ENCODE measurements around the gene LPCAT4. TPM values are rescaled to one million over a fixed set of nuclear protein-coding genes. Genes with fewer than 3 reads are reported as not detected.
"Not testable (repeated sequence)": the region's sequence is repeated elsewhere in the genome, so short reads cannot be mapped to it uniquely, and the experiment has no call there.

Gene LPCAT4
- polyA plus RNA-seq, 1 of the 3 experiments (the other 2 are of a cell fraction): 88.4 TPM

DNA sequence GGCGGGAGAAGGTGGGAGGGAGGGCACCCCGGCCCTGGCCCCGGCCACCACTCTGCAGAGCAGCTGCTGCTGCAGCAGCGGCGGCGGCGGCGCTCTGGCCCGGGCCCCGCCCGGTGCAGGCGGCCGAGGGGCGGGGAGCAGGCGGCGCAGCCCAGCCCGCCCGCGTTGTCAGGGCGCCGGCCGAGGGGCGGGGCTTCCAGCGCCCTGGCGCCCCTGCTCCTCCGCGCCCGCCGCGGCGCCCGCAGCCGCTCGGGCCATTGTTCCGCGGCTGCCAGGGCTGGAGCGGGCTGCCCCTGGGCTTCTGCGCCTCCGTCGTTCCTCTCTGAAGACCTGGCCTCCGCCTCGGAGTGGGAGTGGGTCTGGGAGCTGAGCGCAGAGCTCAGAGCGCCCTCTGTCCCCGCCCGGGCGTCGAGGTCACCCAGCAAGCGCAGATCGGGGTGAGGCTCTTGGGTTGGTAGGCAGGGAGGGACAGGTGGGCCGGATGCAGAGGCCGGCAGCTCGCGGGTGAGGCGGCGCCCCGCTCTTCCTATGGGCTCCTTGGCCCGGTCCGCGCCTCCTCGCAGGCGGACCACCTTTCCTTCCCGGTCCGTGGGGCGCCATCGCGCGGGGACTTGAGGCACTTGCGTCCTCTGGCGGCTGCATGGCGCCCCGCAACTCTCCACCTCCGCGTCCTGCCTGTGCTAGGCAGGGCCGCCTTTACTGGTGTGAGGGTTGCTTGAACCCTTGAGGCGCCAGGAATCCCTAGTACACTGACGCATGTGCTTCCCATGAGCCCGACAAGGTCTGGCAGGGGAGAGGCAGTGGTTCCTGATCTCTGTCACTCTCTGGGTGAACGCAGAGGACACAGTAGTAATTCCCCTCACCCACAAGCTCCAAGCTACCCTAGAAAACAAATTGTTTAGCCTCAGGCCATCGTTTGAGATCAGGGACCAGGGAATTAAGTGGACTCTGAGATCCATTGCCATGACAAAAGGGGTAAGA, at the start of gene LPCAT4 (continued):
- TF ChIP-seq FOXM1 (IDR thresholded peaks at IDR 0.05; ENCODE audit: low read depth) (no peak), MEF2A (IDR thresholded peaks at IDR 0.05; ENCODE audit: borderline replicate concordance, low read depth) (no peak), RFX5 (IDR thresholded peaks at IDR 0.05; ENCODE audit: low read length) (no peak), ZBTB33 (IDR thresholded peaks at IDR 0.05; ENCODE audit: borderline replicate concordance, low read depth) (no peak), PBX3 (IDR thresholded peaks at IDR 0.05) (0 out of 2 replicates have a peak, but pooled peaks have one; percentile 3), GABPA (IDR thresholded peaks at IDR 0.05; ENCODE audit: low read depth) (peak; percentile 23; the same call in 1 of the 2 replicates), TAF1 (IDR thresholded peaks at IDR 0.05; ENCODE audit: borderline replicate concordance, low read depth, low read length) (peak; percentile 17), MXI1 (IDR thresholded peaks at IDR 0.05; ENCODE audit: low read depth, low read length) (peak; percentile 35; the same call in 1 of the 2 replicates), RCOR1 (IDR thresholded peaks at IDR 0.05; ENCODE audit: low read length) (no peak), FOSL2 (IDR thresholded peaks at IDR 0.05; ENCODE audit: borderline replicate concordance, low read depth) (no peak), POLR2AphosphoS5 (IDR thresholded peaks at IDR 0.05; ENCODE audit: low read depth, low read length) (peak; percentile 82)

GRCh38 chr15:34409511-34409910, 42.5 kb upstream of the LPCAT4 start:
- CTCF ChIA-PET; H3K4me2 ChIP-seq; H4K20me1 ChIP-seq (ENCODE audit: insufficient read depth); H3F3A ChIP-seq (replicated peaks; ENCODE audit: insufficient read depth); H3K4me3 ChIP-seq (ENCODE audit: low read depth in 2 of 2, low read length in 1 of 2); H3K79me2 ChIP-seq (ENCODE audit: insufficient read depth); DNase-seq; H3K9ac ChIP-seq; H3K9me3 ChIP-seq; H3K36me3 ChIP-seq (replicated peaks in 1 of 2; ENCODE audit: control insufficient read depth in 1 of 2, insufficient read depth in 2 of 2, low read length in 1 of 2); H3K27me3 ChIP-seq (ENCODE audit: insufficient read depth); H3K4me1 ChIP-seq (ENCODE audit: control insufficient read depth in 1 of 2, insufficient read depth in 2 of 2, low read depth in 1 of 2, low read length in 1 of 2); POLR2A ChIA-PET; H2AFZ ChIP-seq (ENCODE audit: low read depth); H3K9me2 ChIP-seq; H3K27ac ChIP-seq (ENCODE audit: low read depth in 2 of 2, low read length in 1 of 2): not testable (repeated sequence)
- 92% methylated on average over 2 of the region's 19 CpGs for WGBS (ENCODE audit: low lambda C conversion rate)

DNA sequence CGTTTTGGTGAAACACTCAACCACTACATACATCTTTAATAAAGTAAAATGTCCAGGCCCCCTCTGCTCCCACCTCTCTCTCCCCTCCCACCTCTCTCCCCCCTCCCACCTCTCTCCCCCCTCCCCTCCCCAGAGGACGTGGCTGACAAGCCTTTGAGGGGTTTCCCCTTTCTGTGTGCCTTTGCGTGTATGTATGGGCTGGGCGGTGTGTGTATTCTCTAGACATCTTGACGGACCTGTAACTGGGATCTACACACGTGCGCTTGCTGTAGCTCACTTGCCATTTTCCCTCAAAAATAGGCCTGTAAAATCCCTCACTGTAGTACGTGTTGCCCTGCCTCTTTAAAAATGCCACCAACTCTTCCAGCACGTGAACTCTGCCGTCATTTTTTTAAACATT, 42.0 kb upstream of the LPCAT4 start:
- H3K79me2 ChIP-seq (ENCODE audit: insufficient read depth); H3K9me2 ChIP-seq; H3K4me2 ChIP-seq; H3K27ac ChIP-seq (ENCODE audit: low read depth in 2 of 2, low read length in 1 of 2); DNase-seq; H2AFZ ChIP-seq (ENCODE audit: low read depth); CTCF ChIA-PET; H3K9me3 ChIP-seq; H3K4me1 ChIP-seq (ENCODE audit: control insufficient read depth in 1 of 2, insufficient read depth in 2 of 2, low read depth in 1 of 2, low read length in 1 of 2); POLR2A ChIA-PET; H3K36me3 ChIP-seq (replicated peaks in 1 of 2; ENCODE audit: control insufficient read depth in 1 of 2, insufficient read depth in 2 of 2, low read length in 1 of 2); H3F3A ChIP-seq (replicated peaks; ENCODE audit: insufficient read depth); H3K4me3 ChIP-seq (ENCODE audit: low read depth in 2 of 2, low read length in 1 of 2); H3K27me3 ChIP-seq (ENCODE audit: insufficient read depth); H4K20me1 ChIP-seq (ENCODE audit: insufficient read depth); H3K9ac ChIP-seq: not testable (repeated sequence)
- 85% methylated on average over 4 of the region's 10 CpGs for WGBS (ENCODE audit: low lambda C conversion rate)

DNA sequence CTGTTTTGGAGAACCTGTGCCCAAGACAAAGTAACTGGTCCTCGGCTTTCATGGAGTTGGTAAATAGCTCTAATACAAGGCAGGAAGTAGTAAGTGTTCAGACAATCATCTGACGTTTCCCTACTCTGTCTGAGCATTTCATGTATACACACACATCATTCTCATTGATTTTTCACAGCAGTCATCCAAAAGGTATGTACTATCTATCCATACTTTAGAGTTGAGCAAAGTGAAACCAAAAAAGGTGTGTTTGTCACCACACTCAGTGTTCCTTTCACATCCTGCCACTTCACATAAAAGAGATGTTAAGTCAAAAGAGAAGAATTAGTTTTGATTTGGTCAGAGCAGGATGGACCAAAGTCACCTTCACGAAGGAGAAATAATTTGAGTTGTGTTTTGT, 36.9 kb upstream of the LPCAT4 start:
- H3K4me1 ChIP-seq (ENCODE audit: control insufficient read depth in 1 of 2, insufficient read depth in 2 of 2, low read depth in 1 of 2, low read length in 1 of 2); H3K9ac ChIP-seq; H3K36me3 ChIP-seq (replicated peaks in 1 of 2; ENCODE audit: control insufficient read depth in 1 of 2, insufficient read depth in 2 of 2, low read length in 1 of 2); H4K20me1 ChIP-seq (ENCODE audit: insufficient read depth); H2AFZ ChIP-seq (ENCODE audit: low read depth); H3K79me2 ChIP-seq (ENCODE audit: insufficient read depth); DNase-seq; H3K9me2 ChIP-seq; H3F3A ChIP-seq (replicated peaks; ENCODE audit: insufficient read depth); H3K9me3 ChIP-seq; POLR2A ChIA-PET; H3K4me3 ChIP-seq (ENCODE audit: low read depth in 2 of 2, low read length in 1 of 2); CTCF ChIA-PET; H3K27ac ChIP-seq (ENCODE audit: low read depth in 2 of 2, low read length in 1 of 2); H3K4me2 ChIP-seq; H3K27me3 ChIP-seq (ENCODE audit: insufficient read depth): not testable (repeated sequence)
- no CpG with 5 or more reads among the region's 3 CpGs for WGBS (ENCODE audit: low lambda C conversion rate)

GRCh38 chr15:34403160-34403598, 36.2 kb upstream of the LPCAT4 start:
- H3K9me3 ChIP-seq; H3K4me3 ChIP-seq (ENCODE audit: low read depth in 2 of 2, low read length in 1 of 2); H3K9ac ChIP-seq; H3F3A ChIP-seq (replicated peaks; ENCODE audit: insufficient read depth); H3K36me3 ChIP-seq (replicated peaks in 1 of 2; ENCODE audit: control insufficient read depth in 1 of 2, insufficient read depth in 2 of 2, low read length in 1 of 2); POLR2A ChIA-PET; H2AFZ ChIP-seq (ENCODE audit: low read depth); DNase-seq; CTCF ChIA-PET; H4K20me1 ChIP-seq (ENCODE audit: insufficient read depth); H3K9me2 ChIP-seq; H3K4me1 ChIP-seq (ENCODE audit: control insufficient read depth in 1 of 2, insufficient read depth in 2 of 2, low read depth in 1 of 2, low read length in 1 of 2); H3K27ac ChIP-seq (ENCODE audit: low read depth in 2 of 2, low read length in 1 of 2); H3K79me2 ChIP-seq (ENCODE audit: insufficient read depth); H3K4me2 ChIP-seq; H3K27me3 ChIP-seq (ENCODE audit: insufficient read depth): not testable (repeated sequence)
- WGBS (ENCODE audit: low lambda C conversion rate): 90% methylated on average over 1 of the region's 4 CpGs

All from SK-N-SH (cell line).